PC-9 (cell line): ENCODE results near the gene PATJ. TPM values are rescaled to one million over a fixed set of nuclear protein-coding genes. Genes with fewer than 3 reads are reported as not detected.

Source experiments
- BruUV-seq: library from RNA; stranded (reverse); fragments of 400-500 nt; replicated peaks from 2 replicates; lab custom pipeline; 2021; lab: Mats Ljungman, UMichigan
- CTCF ChIA-PET: fragments of 300-600 bp; sonication (Branson Sonifier 250); formaldehyde crosslinking; loops from one replicate; lab custom pipeline; 2022; ENCODE audit warnings: antibody characterized with exemption; lab: Charles Lee
- POLR2A ChIA-PET: fragments of 300-600 bp; sonication (Branson Sonifier 250); formaldehyde crosslinking; loops from one replicate; lab custom pipeline; 2022; ENCODE audit warnings: antibody characterized with exemption; ENCODE audit not compliant: unreplicated experiment; lab: Charles Lee
- DNase-seq, 2 experiments: peaks; one replicate each; pipeline versions ENCODE4 v3.0.0 to v3.0.0-alpha.2; 2015 to 2022; ENCODE audit warnings: mixed read lengths in 1 of 2
- H2AFZ ChIP-seq: fragments of 200-600 bp; sonication (generic); 2 replicates; pipeline ENCODE4 v1.8.1; 2017; ENCODE audit warnings: antibody characterized with exemption
- H3F3A ChIP-seq: fragments of 200-600 bp; sonication (generic); 2 replicates; pipeline ENCODE4 v1.8.1; 2017; ENCODE audit warnings: antibody characterized with exemption, mild to moderate bottlenecking, low read depth; ENCODE audit not compliant: insufficient read depth
- H3K27ac ChIP-seq: fragments of 200-600 bp; sonication (generic); 2 replicates; pipeline ENCODE4 v1.6.1; 2016; ENCODE audit warnings: mixed run types
- H3K27me3 ChIP-seq: fragments of 200-600 bp; sonication (generic); 2 replicates; pipeline ENCODE4 v1.6.1; 2016; ENCODE audit warnings: low read depth, mixed run types; ENCODE audit not compliant: insufficient read depth
- H3K36me3 ChIP-seq: fragments of 200-600 bp; sonication (generic); 2 replicates; pipeline ENCODE4 v1.6.1; 2016; ENCODE audit warnings: low read depth, mixed run types
- H3K4me1 ChIP-seq: fragments of 200-600 bp; sonication (generic); replicated peaks from 2 replicates; pipeline ENCODE4 v1.6.1; 2016; ENCODE audit warnings: mixed run types; ENCODE audit not compliant: insufficient read depth
- H3K4me2 ChIP-seq: fragments of 200-600 bp; sonication (generic); 2 replicates; pipeline ENCODE4 v1.6.1; 2017; ENCODE audit warnings: mixed run types
- H3K4me3 ChIP-seq: fragments of 200-600 bp; sonication (generic); 2 replicates; pipeline ENCODE4 v1.6.1; 2016; ENCODE audit warnings: mixed run types
- H3K79me2 ChIP-seq: fragments of 200-600 bp; sonication (generic); 2 replicates; pipeline ENCODE4 v1.6.1; 2017; ENCODE audit warnings: low read depth, mixed run types
- H3K9me2 ChIP-seq: fragments of 200-600 bp; sonication (generic); 2 replicates; pipeline ENCODE4 v1.8.1; 2017; ENCODE audit warnings: mild to moderate bottlenecking; ENCODE audit not compliant: insufficient read depth
- H3K9me3 ChIP-seq: fragments of 200-600 bp; sonication (generic); 2 replicates; pipeline ENCODE4 v1.8.1; 2016; ENCODE audit warnings: low read depth; ENCODE audit not compliant: insufficient read depth
- H4K20me1 ChIP-seq: fragments of 200-600 bp; sonication (generic); 2 replicates; pipeline ENCODE4 v1.8.1; 2017; ENCODE audit not compliant: insufficient read depth
- EZH2 ChIP-seq: fragments of 200-600 bp; sonication (generic); IDR thresholded peaks from 2 replicates; pipeline ENCODE4 v1.8.0; 2017; ENCODE audit warnings: antibody characterized with exemption, low read depth
- intact Hi-C: fragments of 100-400 bp; cut with micrococcal nuclease; formaldehyde crosslinking; loops from one replicate; pipeline ENCODE4 v1.10.0; 2022; ENCODE audit not compliant: unreplicated experiment
- total RNA-seq: library from RNA; stranded (reverse); gene quantifications from 2 replicates; pipeline ENCODE4 v1.2.3, GENCODE V29; 2021
- TF ChIP-seq, protein P1 (sequence below): fragments of 200-600 bp; sonication (generic); conservative IDR thresholded peaks from 2 replicates; pipeline ENCODE4 v1.6.1; 2017; ENCODE audit warnings: mixed run types, antibody characterized with exemption, mild to moderate bottlenecking, moderate library complexity

PATJ gene
- total RNA-seq, 1 experiment from 2014 or later: 91.0 TPM

DNA sequence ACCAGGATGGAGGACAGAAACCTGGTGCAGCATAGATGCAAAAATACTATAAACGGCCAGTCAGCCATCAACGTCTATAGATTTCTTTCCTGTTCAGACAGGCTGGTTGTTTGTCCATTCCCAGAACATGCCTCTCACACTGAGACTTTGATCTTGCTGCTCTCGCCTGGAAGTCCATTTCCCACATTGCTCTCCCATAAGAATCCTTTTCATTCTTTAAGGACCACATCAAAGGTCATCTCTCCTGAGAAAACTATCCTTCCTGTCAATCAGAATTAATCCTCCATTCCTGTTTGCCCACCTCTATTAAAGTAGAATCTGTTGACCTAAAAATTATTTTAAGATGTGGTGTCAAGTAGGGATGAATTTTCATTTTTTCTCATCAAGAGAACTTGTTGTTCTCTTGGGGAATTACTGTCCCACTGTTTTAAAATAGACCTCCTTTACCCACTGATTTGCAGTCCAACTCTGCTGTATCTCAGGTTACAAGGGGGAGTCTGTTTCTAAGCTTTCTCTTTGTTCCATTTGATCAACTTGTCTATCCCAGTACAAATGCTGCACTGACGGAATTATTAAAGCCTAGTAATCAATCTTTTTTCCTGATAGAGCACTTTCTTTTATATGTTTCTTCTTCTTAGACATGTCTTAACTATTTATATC lies 172.7 kb downstream of the PATJ start:
- POLR2A ChIA-PET: no interaction called here

DNA sequence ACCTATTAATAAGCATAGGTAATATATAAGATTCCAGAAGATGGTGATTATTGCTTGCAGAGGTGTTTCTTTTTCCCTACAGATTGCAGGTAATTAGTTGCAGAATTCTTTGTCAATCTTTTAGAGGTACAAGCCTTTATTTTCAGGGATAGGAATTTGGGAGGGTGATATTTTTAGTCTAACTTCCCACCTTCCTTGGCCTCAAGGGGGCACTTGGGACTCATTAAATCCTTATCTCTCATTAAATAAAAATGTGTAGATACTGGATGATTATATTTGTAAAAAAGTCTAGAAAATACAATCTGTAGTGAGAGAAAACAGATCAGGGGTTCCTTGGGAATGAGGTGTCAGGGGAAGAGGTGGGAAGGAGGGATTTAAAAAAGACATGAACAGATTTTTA lies 179.2 kb downstream of the PATJ start:
- H3K9me3 ChIP-seq: no peaks in the 10 kb centered on the region
- H2AFZ ChIP-seq: no peak overlapping the region
- H3K27ac ChIP-seq: no peak overlapping the region
- H3K9me2 ChIP-seq: no peaks in the 10 kb centered on the region
- intact Hi-C loops: no loop called here
- H4K20me1 ChIP-seq: no peaks in the 10 kb centered on the region
- H3K4me2 ChIP-seq: no peak overlapping the region
- DNase-seq: no peak
- H3K4me1 ChIP-seq: no peaks in the 10 kb centered on the region
- H3K4me3 ChIP-seq: no peak overlapping the region
- no peak for TF ChIP-seq EZH2
- TF ChIP-seq, protein P1, sequence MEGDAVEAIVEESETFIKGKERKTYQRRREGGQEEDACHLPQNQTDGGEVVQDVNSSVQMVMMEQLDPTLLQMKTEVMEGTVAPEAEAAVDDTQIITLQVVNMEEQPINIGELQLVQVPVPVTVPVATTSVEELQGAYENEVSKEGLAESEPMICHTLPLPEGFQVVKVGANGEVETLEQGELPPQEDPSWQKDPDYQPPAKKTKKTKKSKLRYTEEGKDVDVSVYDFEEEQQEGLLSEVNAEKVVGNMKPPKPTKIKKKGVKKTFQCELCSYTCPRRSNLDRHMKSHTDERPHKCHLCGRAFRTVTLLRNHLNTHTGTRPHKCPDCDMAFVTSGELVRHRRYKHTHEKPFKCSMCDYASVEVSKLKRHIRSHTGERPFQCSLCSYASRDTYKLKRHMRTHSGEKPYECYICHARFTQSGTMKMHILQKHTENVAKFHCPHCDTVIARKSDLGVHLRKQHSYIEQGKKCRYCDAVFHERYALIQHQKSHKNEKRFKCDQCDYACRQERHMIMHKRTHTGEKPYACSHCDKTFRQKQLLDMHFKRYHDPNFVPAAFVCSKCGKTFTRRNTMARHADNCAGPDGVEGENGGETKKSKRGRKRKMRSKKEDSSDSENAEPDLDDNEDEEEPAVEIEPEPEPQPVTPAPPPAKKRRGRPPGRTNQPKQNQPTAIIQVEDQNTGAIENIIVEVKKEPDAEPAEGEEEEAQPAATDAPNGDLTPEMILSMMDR: peak; percentile 42; the same call in 1 of the 2 replicates
- no TSS peak for BruUV-seq
- ChIA-PET POLR2A (no interaction called here), CTCF (no interaction called here)
- no peaks in the 10 kb centered on the region for H3K79me2 ChIP-seq
- no peaks in the 10 kb centered on the region for H3K27me3 ChIP-seq
- peaks cover 7% of the 10 kb centered on the region; the same call in 1 of the 2 replicates for H3F3A ChIP-seq
- peaks cover 8% of the 10 kb centered on the region for H3K36me3 ChIP-seq

More for the DNA sequence above, 172.7 kb downstream of the PATJ start:
- Histone ChIP-seq H2AFZ (no peak overlapping the region), H3K36me3 (peaks cover 27% of the 10 kb centered on the region), H3K27me3 (no peaks in the 10 kb centered on the region), H3K79me2 (no peaks in the 10 kb centered on the region), H4K20me1 (no peaks in the 10 kb centered on the region; the same call in 1 of the 2 replicates), H3K27ac (no peak overlapping the region), H3K9me3 (no peaks in the 10 kb centered on the region), H3F3A (no peaks in the 10 kb centered on the region; the same call in 1 of the 2 replicates), H3K4me3 (no peak overlapping the region), H3K9me2 (no peaks in the 10 kb centered on the region), H3K4me1 (no peaks in the 10 kb centered on the region), H3K4me2 (no peak overlapping the region)
- CTCF ChIA-PET: no interaction called here
- TF ChIP-seq, protein P1: no peak
- TF ChIP-seq EZH2: no peak
- no peak for DNase-seq
- intact Hi-C loops: no loop called here
- BruUV-seq: no TSS peak

GRCh38 chr1:61922950-61923480 lies 180.7 kb downstream of the PATJ start:
- CTCF ChIA-PET: no interaction called here
- Histone ChIP-seq H3K27ac (no peak overlapping the region), H3K27me3 (no peaks in the 10 kb centered on the region), H3K36me3 (peaks cover 8% of the 10 kb centered on the region), H3K9me3 (no peaks in the 10 kb centered on the region), H4K20me1 (0 out of 2 replicates have a peak, but pooled peaks cover 2% of the 10 kb centered on the region), H3K4me2 (no peak overlapping the region), H3K4me1 (no peaks in the 10 kb centered on the region), H3K4me3 (no peak overlapping the region), H3F3A (peaks cover 7% of the 10 kb centered on the region; the same call in 1 of the 2 replicates), H3K79me2 (no peaks in the 10 kb centered on the region), H3K9me2 (no peaks in the 10 kb centered on the region), H2AFZ (no peak overlapping the region)
- POLR2A ChIA-PET: no interaction called here
- BruUV-seq: no TSS peak
- no peak for DNase-seq
- TF ChIP-seq, protein P1: no peak
- TF ChIP-seq EZH2: no peak
- intact Hi-C loops: no loop called here
